ENCODE measurements around the gene SRPK2. TPM values are rescaled to one million over a fixed set of nuclear protein-coding genes. Genes with fewer than 3 reads are reported as not detected.
"Not testable (repeated sequence)": the region's sequence is repeated elsewhere in the genome, so short reads cannot be mapped to it uniquely, and the experiment has no call there.

SRPK2 gene
- polyA plus RNA-seq, 3 donors = 47.1 to 49.8 (median 48.7) TPM

- DNase-seq (ENCODE audit: extremely low read depth in 1 of 11, low read depth in 9 of 11, low spot score in 4 of 11) = no peak
Observed at GRCh38 chr7:105316578-105317344, 72.0 kb downstream of the SRPK2 start.

GRCh38 chr7:105315357-105315756 lies 73.4 kb downstream of the SRPK2 start:
- no peak for DNase-seq (ENCODE audit: extremely low read depth in 1 of 11, low read depth in 9 of 11, low spot score in 4 of 11)

GRCh38 chr7:105309235-105310169 lies 79.2 kb downstream of the SRPK2 start:
- peak in 5 of 11 donors; percentile 6 to 18 (median 10) for DNase-seq (ENCODE audit: extremely low read depth in 1 of 11, low read depth in 9 of 11, low spot score in 4 of 11)

GRCh38 chr7:105307163-105307672 lies 81.5 kb downstream of the SRPK2 start:
- DNase-seq (ENCODE audit: extremely low read depth in 1 of 11, low read depth in 9 of 11, low spot score in 4 of 11) = no peak

DNA sequence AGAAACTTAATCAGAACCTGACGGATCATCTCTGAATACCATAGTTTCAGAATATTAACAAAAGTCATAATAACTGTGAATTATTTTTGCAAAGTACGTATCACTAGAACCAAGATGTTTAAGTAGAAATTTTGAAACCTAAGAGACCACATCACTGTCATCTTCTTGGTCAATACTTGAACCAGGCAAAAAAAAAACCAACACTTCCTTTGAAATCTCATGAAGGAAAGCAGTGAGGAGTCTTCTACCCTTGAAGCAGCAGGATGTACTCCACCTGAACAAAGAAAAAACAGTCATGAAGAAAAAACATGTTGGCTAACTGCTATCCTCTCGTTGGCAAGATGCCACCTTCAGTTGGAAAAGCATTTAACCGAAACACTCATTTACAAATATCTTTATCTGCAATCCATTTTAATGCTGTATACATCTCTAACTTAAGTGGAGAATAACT lies 82.4 kb downstream of the SRPK2 start:
- DNase-seq (ENCODE audit: extremely low read depth in 1 of 11, low read depth in 9 of 11, low spot score in 4 of 11) = no peak

- DNase-seq (ENCODE audit: extremely low read depth in 1 of 11, low read depth in 9 of 11, low spot score in 4 of 11) = no peak
Observed at GRCh38 chr7:105305633-105306032, 83.1 kb downstream of the SRPK2 start.

DNA sequence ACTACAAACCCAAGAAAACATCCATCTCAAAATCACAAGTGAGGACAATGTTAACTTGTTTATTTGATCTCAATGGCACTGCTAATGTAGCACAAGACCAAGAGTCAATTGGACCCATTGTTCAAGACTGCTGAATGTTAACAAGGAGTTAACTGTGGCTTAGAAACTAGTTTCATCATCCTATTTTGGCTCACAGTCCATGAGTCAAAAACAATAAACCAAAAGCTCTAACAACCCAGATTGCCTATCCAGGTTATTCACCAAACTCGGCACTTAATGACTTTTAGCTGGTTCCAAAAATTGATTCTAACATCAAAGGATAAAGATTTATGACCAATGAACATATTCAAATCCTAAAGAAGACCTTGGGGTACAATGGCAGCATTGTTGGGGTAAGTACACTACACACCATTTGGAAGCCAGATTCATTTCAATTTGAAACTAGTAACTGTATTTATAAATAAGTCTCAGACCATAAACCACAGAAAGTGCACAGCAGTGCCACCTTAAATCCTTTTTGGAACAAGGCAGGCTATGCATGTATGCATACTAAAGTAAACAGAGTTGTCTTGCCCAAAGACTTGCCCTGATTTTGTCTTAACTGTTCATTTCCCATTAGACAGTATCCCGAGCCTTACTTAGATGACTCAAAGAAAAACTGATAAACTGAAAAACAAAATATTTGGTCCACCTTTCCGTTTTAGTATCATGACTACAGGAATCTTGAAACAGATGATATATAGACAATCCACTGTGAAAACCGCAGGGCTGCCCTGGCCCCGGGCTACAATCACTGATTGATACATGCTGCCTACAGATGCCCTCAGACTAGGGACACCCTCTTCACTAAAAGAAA lies 84.5 kb downstream of the SRPK2 start:
- DNase-seq (ENCODE audit: extremely low read depth in 1 of 11, low read depth in 9 of 11, low spot score in 4 of 11) = no peak

- DNase-seq (ENCODE audit: extremely low read depth in 1 of 11, low read depth in 9 of 11, low spot score in 4 of 11) = not testable (repeated sequence)
Observed at GRCh38 chr7:105300587-105300986, 88.1 kb downstream of the SRPK2 start.

DNA sequence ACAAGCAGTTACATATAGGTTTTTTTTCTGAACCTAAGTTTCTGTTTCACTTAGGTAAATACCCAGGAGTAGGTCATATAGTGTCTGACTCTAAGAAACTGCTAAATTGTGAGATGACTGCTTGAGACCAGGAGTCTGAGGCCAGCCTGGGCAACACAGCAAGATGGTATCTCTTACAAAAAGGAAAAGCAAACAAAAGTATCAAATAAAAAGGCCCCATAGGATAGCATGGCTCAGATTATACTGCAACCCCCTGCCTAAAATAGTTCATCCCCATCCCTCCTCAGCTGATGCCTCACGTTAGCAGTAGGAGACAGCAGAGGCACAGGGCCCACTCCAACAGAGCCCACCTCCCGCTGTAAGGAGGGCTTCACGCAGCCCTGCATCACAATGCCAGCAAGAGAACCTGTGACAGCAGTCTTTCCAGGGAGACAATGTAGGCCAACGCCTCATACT lies 90.3 kb downstream of the SRPK2 start:
- DNase-seq (ENCODE audit: extremely low read depth in 1 of 11, low read depth in 9 of 11, low spot score in 4 of 11) = no peak

DNA sequence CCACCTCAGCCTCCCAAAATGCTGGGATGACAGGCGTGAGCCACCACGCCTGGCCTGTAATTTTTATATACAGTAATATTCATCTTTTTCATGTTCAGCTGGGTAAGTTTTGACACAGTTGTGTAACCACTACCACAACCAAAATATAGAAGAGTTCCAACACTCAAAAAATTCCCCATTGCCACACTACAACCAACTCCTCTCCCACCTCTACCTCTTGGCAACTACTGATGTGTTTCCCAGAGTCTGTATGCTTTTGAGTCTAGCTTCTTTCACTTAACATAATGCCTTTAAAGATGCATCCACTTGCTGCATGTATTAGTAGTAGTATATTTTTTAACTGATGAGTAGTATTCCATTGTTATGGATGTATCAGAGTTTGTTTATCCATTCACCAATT lies 90.7 kb downstream of the SRPK2 start:
- DNase-seq (ENCODE audit: extremely low read depth in 1 of 11, low read depth in 9 of 11, low spot score in 4 of 11) = no peak

DNA sequence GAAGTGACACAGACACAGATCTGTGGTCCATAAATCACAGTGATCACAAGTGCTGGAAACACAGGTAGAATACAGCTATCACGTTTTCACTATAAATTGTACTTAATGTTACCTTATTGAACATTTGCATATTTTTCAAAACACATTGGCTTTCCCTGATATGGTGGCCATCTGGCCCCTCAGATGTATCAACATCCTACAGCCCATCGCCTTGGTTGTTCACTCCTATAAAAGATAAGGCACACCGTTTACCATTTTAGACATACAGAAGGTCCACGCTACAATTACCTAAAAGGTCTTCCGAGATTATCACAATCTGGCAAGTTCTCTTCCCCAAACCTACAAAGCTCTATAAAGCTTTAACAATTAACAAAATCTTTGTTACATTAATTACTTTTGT lies 91.4 kb downstream of the SRPK2 start:
- no peak for DNase-seq (ENCODE audit: extremely low read depth in 1 of 11, low read depth in 9 of 11, low spot score in 4 of 11)

GRCh38 chr7:105296491-105296890 lies 92.2 kb downstream of the SRPK2 start:
- no peak for DNase-seq (ENCODE audit: extremely low read depth in 1 of 11, low read depth in 9 of 11, low spot score in 4 of 11)

- DNase-seq (ENCODE audit: extremely low read depth in 1 of 11, low read depth in 9 of 11, low spot score in 4 of 11) = no peak
Observed at GRCh38 chr7:105295596-105296352, 92.9 kb downstream of the SRPK2 start.

- not testable (repeated sequence) for DNase-seq (ENCODE audit: extremely low read depth in 1 of 11, low read depth in 9 of 11, low spot score in 4 of 11)
Observed at GRCh38 chr7:105294482-105294881, 94.2 kb downstream of the SRPK2 start.

GRCh38 chr7:105289704-105290103 lies 99.0 kb downstream of the SRPK2 start:
- no peak for DNase-seq (ENCODE audit: extremely low read depth in 1 of 11, low read depth in 9 of 11, low spot score in 4 of 11)

DNA sequence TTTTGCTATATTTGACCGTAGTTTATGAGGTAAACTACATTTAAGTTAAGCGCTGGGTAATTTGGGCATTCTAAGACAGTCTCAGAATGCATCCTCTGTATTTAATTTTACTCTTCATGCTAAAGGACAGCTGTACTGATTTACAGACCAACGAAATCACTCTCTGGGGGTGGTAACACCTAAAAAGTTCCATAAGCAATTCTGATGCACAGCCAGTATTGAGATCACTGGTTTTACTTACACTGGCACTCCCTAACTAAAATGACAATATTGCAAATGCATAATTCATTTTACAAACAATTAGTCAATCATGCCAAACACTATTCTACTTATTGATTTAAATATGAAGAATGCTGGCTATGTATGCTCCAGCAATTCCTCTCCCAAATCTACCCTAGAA lies 102.3 kb downstream of the SRPK2 start:
- no peak for DNase-seq (ENCODE audit: extremely low read depth in 1 of 11, low read depth in 9 of 11, low spot score in 4 of 11)

GRCh38 chr7:105285118-105285874 lies 103.4 kb downstream of the SRPK2 start:
- no peak for DNase-seq (ENCODE audit: extremely low read depth in 1 of 11, low read depth in 9 of 11, low spot score in 4 of 11)

Data from renal cortex interstitium (tissue), 11 donors.